ENCODE measurements around the gene MCTP2.

Gene MCTP2

DNA sequence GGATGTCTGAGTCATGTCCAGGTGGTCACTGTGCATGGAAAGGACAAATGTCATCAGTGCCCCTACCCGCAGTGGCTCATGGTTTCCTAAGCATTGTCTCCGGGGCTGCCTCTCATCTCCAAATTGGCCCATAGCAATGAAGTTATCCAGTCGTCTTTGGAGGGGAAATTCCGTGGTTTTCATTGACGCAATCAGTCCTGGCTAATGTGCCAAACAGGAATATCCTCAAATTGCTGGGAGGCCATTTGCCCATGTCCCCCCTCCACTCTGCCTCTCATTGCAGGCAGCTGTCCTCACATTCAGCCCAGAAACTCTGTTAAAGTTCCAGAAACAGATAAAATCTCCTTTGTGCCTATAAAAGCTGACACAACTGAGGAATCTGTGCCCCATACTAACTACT, 81.6 kb downstream of the MCTP2 start:
- no peak for DNase-seq

GRCh38 chr15:94314639-94315038, 83.3 kb downstream of the MCTP2 start:
- no peak for DNase-seq

- no peak for DNase-seq
Observed at GRCh38 chr15:94317211-94317610, 85.8 kb downstream of the MCTP2 start.

DNA sequence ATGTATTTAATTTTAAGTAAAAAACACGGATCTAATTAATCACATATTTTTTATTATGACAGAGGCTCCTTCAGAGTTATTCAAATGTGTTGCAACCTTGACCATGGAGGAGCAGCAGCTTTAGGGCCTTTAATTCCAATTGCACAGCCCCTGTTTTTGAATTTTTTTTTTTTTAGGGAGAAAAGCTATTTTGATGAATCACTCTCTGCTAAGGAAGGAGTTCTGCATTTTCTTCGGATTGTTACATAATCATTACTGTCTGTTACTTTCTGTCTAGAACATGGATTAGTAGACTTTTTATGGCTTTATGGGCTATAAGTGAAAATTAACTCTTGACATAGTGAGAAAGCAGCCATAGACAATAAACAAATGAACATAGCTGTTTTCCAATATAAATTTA, 90.8 kb downstream of the MCTP2 start:
- no peak for DNase-seq

GRCh38 chr15:94323076-94323475, 91.7 kb downstream of the MCTP2 start:
- DNase-seq = no peak

DNA sequence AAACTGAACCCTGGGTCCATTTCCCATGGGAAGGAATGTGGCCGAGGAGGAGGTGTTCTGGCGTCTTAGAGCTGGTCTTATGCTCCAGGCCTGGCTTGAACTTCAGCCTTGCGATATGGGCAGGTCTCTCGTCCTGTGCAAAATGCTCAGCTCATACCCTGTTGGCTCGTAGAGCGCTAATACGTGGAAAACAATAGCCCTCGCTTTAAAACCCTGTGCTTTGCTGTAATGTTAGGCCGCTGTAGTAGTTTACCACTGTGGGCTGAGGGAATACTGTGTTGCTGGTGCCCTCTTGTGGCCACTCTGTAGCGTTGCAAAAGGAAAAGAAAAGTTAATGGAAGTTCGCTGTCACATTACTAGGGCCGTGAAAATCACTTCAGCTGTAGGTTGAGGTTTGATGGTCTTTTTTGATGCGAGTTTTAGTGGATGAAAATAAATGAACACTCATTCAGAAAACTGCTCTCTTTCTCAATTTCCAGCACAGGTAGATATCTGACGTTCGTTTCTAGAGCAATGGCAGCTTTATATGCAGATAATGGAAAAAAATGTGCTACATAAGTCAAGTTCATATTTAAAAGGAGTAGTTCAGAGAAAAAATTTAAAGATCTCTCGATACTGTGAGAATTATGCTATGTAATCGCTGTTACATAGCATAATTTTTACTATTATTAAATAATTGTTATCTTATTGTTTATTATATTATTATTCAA, 92.9 kb downstream of the MCTP2 start:
- DNase-seq = peak; percentile 36

DNA sequence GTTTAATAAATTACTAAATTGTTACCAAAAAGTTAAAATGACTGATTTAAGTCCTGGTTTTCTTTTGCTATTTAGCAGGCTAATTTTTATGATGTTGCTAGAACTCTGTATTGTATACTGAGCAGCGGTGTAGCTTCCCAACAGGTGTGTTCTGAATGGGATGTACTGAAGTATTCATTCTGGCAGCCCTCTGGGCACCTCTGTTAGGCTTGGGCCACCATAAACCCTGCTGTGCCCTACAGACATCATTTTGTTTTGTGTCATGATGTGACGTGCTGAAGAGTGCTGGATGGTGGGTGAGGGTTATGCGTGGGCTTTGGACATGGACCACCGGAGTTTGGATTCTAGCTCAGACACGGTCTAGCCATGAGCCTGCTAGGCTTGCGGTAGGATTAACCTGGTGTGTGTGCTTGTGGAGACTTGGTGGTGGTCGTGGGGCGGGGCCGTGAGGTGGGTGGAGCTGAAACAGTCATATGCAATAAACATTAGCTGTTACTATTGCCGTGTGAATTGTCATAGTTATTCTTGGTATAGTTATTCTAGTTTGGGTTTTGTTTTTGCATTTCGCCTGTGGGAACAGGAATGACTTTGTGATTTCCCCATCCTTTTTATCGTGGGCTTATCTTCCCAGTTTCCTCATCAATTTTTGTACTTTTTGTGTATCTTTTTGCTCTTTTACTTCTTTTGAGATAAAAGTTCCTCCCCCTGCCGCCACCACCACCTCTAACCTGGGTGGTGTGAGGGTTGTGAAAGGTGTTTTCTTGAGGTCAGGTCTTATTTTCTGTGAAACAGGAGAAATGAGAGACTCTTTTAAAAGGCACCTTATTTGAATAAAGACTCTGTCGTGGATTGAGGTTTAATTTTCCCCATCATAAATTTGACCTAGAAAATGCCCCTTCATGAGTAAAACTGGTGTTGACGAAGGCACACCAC, 93.7 kb downstream of the MCTP2 start:
- DNase-seq = no peak

GRCh38 chr15:94327356-94327936, 96.1 kb downstream of the MCTP2 start:
- no peak for DNase-seq

GRCh38 chr15:94331731-94332130, 100.4 kb downstream of the MCTP2 start:
- no peak for DNase-seq

DNA sequence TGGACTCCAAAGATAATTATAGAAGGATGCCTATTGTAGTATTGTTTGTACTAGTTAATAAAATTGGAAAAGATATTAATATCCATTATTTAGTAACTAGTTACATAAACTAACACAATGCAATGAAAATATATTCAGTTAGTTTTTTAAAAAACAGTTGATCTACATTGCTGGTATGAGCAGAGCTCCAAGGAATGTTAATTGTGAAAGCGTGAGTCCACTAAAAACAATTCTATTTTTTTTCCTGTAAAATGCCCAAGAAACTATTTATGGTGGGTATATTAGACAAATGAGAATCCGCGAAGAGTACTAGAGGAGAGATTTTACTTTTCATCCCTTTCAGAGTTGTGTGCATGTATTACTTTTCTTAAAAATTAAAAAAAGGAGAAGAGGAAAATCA, 104.3 kb downstream of the MCTP2 start:
- DNase-seq = no peak

DNA sequence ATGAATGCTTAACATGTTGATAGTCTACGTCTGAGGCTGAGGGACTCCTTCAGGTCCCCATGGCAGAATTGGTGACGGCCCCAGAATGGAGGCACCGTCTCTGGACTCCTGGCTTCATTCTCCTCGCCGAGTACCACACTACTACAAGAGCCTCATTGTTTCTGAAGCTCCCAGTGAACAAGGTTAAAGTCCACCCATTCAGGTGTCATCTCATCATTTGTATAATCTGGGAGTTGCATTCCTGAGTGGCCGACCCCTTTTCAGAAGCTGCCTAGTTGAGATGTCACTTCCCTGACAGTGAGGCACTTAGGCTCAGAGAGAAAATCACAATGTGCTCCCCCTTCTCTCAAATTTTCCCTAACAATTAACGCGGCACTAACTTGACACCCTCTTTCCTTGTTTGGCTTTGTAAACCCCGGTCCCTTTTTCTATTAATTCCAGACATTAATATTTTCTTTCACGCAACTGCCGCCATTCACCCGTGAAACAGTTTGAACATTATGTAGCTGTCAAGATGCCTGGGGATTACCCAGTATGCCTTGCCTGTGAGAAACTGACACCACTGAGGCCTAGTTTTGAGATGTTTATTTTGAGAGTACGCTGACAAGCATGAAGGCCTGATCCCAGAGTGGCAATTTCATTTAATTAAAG, 105.6 kb downstream of the MCTP2 start:
- no peak for DNase-seq

- no peak for DNase-seq
Observed at GRCh38 chr15:94338243-94338846, 107.0 kb downstream of the MCTP2 start.

GRCh38 chr15:94346282-94346681, 114.9 kb downstream of the MCTP2 start:
- DNase-seq = no peak

GRCh38 chr15:94348084-94348483, 116.7 kb downstream of the MCTP2 start:
- no peak for DNase-seq

DNA sequence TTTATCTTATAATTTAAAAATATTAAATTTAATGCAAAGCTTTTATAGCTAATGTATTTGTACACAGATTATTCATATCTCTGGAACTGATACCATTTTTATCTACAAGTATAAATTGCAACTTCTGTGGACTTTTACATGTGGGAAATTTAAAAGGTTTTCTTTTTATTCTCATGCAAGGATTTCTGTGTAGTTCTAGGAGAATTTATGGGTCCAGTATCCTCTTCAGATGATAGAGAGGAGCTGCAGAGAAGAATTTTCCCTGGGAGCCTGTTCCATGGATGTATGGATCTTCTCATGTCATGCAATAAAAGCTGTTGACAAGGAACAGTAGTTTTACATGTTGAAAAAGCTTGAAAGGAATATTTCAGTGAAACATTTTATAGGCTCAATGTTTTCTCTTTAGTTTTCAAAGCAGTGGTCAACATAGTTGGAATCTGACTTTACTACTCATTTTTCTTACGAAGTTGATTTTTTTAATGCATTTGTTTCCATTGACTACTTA, 119.7 kb downstream of the MCTP2 start:
- DNase-seq = no peak

DNA sequence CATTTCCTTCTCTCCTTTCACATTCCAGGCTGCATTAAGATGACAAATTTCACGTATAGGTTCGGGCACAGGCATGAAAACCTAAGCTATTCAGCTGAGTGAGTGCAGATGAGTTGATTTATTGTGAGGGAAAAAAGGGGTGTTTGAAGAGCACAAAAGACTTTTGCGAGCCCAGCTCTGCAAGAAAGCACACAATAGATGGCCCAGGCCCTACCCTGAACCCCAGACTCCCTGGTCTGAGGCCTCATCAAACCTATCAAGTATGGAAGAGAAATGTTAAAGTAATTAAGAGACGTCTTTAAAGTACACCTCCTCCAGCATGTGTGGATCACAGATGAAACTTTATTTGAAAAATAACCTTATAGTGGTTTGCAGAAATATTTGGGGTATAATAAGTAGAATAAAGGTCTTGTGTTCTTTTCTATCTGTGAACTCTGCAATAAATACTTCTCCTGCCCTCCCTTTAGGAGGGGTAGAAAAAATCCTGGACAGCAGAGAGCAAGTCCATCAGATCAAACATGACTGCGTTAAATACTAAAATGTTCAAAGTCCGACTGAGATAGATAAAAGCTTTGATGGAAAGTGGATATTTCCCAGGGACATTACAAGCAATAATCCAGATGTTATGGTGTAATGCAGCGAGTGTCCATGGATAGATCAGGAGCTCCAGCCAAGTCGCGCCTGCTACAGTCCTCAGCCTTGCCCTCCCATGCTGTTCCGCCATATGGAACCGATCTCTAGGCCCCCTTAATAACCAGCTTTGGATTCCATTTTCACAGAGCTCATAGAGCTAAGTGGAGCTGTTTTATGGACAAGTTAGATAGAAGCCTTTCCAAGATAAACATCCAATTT, 121.5 kb downstream of the MCTP2 start:
- no peak for DNase-seq

DNA sequence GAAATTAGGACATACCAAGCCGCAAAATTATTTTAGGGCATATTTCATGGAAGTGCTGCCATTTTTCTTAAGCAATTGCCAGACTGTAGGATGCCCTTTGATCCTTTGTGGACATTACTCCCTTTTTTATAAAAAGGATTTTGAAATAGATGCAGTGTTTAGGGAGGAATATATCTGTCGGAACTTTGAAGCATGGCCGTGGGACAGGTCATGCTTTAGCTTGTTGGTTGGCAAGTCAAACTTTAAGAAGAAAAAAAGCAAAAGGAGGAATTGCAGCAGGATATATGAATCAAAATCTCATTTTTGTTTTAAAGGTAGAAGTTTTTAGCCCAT, 122.1 kb downstream of the MCTP2 start:
- DNase-seq = no peak

GRCh38 chr15:94354655-94355054, 123.3 kb downstream of the MCTP2 start:
- no peak for DNase-seq

DNA sequence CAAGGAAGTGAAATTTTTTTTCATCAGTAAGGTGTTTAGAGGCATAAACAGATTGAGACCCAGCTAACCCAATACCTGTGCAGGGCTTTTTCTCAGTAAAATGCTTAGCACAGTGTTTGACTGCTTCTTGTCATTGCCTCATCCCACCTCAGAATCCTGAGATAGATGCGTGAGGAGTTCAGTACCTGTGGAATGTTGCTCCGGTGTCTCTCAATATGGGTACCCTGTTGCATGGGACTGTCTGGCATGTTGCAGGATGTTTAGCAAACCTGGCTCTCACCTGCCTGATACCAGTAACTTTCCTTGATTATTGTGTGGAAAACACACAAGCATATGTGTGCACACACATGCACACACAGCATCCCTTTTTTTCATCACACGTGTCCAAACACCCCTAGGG, 128.4 kb downstream of the MCTP2 start:
- no peak for DNase-seq

- DNase-seq = no peak
Observed at GRCh38 chr15:94360251-94360685, 128.9 kb downstream of the MCTP2 start.

DNA sequence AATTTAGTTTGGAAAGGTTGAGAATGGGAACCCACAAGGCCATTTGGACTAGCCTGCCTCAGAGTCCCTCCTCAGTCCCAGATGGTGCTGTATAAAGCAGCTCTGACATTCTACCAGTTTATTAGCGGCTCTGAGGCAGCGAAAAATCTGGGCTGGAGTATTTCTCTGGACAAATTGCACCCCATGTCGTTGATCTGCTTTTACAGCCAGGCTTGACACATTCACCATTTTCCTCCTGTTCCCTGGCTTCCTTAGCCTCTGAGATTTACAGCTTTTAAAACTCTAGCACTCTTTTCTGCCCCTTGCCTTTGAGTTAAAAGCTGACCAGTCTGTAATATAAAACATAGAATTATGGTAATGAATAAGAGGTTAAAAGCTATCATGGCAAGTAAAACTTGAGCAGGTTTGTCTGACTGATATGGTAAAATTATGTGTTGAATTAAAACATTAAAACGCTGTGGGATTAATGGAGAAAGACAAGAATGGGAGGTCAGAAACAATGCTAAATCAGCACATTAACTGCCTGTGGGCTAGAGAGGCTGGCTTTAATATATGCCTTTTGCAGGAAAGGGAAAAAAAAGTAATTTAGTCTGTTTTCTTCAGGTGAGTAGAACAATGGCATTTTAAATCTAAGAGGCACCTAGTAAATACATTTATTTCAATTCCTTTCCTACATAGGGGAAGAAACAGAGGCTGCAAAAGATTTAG, 131.2 kb downstream of the MCTP2 start:
- no peak for DNase-seq
